Measurements from ENCODE around the gene SPRTN. TPM values are rescaled to one million over a fixed set of nuclear protein-coding genes. Genes with fewer than 3 reads are reported as not detected.

The SPRTN gene
- polyA plus RNA-seq, 1 of the 3 experiments (the other 2 are of a cell fraction), result 17.3 TPM

GRCh38 chr1:231369282-231369681 is 31.2 kb downstream of the SPRTN start:
- peaks cover 0 to under 1% of the 10 kb centered on the region in 2 experiments; a peak in 1 of 4 replicates for H3K4me1 ChIP-seq (ENCODE audit: control insufficient read depth in 1 of 2, insufficient read depth in 2 of 2, low read depth in 1 of 2, low read length in 1 of 2)
- H3K27me3 ChIP-seq (ENCODE audit: insufficient read depth), result no peaks in the 10 kb centered on the region
- H3K79me2 ChIP-seq (ENCODE audit: insufficient read depth), result peaks cover 27% of the 10 kb centered on the region
- 86% methylated on average over 3 of the region's 3 CpGs for WGBS (ENCODE audit: low lambda C conversion rate)
- H3K9ac ChIP-seq, result no peak overlapping the region
- peaks cover 22 to 38% of the 10 kb centered on the region in 2 experiments for H3K36me3 ChIP-seq (replicated peaks in 1 of 2; ENCODE audit: control insufficient read depth in 1 of 2, insufficient read depth in 2 of 2, low read length in 1 of 2)
- no peak overlapping the region for H3K4me3 ChIP-seq (ENCODE audit: low read depth in 2 of 2, low read length in 1 of 2)
- H2AFZ ChIP-seq (ENCODE audit: low read depth), result no peak overlapping the region
- TF ChIP-seq TCF12 (IDR thresholded peaks at IDR 0.05) (no peak), CHD2 (IDR thresholded peaks at IDR 0.05; ENCODE audit: low read length, partially characterized antibody) (no peak), NFIC (IDR thresholded peaks at IDR 0.05; ENCODE audit: borderline replicate concordance) (no peak), RXRA (IDR thresholded peaks at IDR 0.05; ENCODE audit: borderline replicate concordance, low read depth) (no peak), FOXM1 (IDR thresholded peaks at IDR 0.05; ENCODE audit: low read depth) (no peak), FOSL2 (IDR thresholded peaks at IDR 0.05; ENCODE audit: borderline replicate concordance, low read depth) (no peak), YY1 (IDR thresholded peaks at IDR 0.05; ENCODE audit: low read depth) (no peak), TEAD4 (IDR thresholded peaks at IDR 0.05; ENCODE audit: borderline replicate concordance, insufficient read depth) (no peak), FOXJ3 (CRISPR knock-in tag; IDR thresholded peaks at IDR 0.05) (no peak), MEF2A (IDR thresholded peaks at IDR 0.05; ENCODE audit: borderline replicate concordance, low read depth) (no peak), RAD21 (IDR thresholded peaks at IDR 0.05; ENCODE audit: low read length) (peak; percentile 55), CTCF (IDR thresholded peaks at IDR 0.05) (peak; percentile 37), PBX3 (IDR thresholded peaks at IDR 0.05) (no peak), EP300 (IDR thresholded peaks at IDR 0.05; ENCODE audit: borderline replicate concordance in 1 of 2, low read depth in 1 of 2, low read length in 1 of 2) (no peak), SMC3 (IDR thresholded peaks at IDR 0.05; ENCODE audit: low read depth, low read length) (peak; percentile 42), ELF1 (IDR thresholded peaks at IDR 0.05) (no peak)
- no peaks in the 10 kb centered on the region for H3K9me3 ChIP-seq
- H3K4me2 ChIP-seq, result no peak overlapping the region
- DNase-seq, result no peak
- H3K27ac ChIP-seq (ENCODE audit: low read depth in 2 of 2, low read length in 1 of 2), result no peak overlapping the region
- ChIA-PET POLR2A (no interaction called here), CTCF (interaction anchor here (1.0 kb wide), 3 partner anchors 8 to 234 kb away, joined by 3 read pairs; no protein-coding TSS in a partner anchor)
- H3F3A ChIP-seq (replicated peaks; ENCODE audit: insufficient read depth), result no peaks in the 10 kb centered on the region
- H4K20me1 ChIP-seq (ENCODE audit: insufficient read depth), result no peaks in the 10 kb centered on the region
- no peaks in the 10 kb centered on the region for H3K9me2 ChIP-seq

GRCh38 chr1:231372501-231372900 is 34.4 kb downstream of the SPRTN start:
- Histone ChIP-seq H3K9ac (no peak overlapping the region), H3K36me3 (replicated peaks in 1 of 2; ENCODE audit: control insufficient read depth in 1 of 2, insufficient read depth in 2 of 2, low read length in 1 of 2) (peaks cover 12 to 19% of the 10 kb centered on the region in 2 experiments), H3K27me3 (ENCODE audit: insufficient read depth) (no peaks in the 10 kb centered on the region), H2AFZ (ENCODE audit: low read depth) (no peak overlapping the region), H3F3A (replicated peaks; ENCODE audit: insufficient read depth) (no peaks in the 10 kb centered on the region), H3K4me2 (no peak overlapping the region), H3K79me2 (ENCODE audit: insufficient read depth) (peaks cover 56% of the 10 kb centered on the region), H3K27ac (ENCODE audit: low read depth in 2 of 2, low read length in 1 of 2) (no peak overlapping the region), H3K9me2 (no peaks in the 10 kb centered on the region), H3K4me3 (ENCODE audit: low read depth in 2 of 2, low read length in 1 of 2) (no peak overlapping the region), H3K4me1 (ENCODE audit: control insufficient read depth in 1 of 2, insufficient read depth in 2 of 2, low read depth in 1 of 2, low read length in 1 of 2) (no peaks in the 10 kb centered on the region; a peak in 1 of 4 replicates), H4K20me1 (ENCODE audit: insufficient read depth) (peaks cover 11% of the 10 kb centered on the region; the same call in 1 of the 2 replicates), H3K9me3 (no peaks in the 10 kb centered on the region)
- ChIA-PET POLR2A (no interaction called here), CTCF (interaction anchor here (0.6 to 1.7 kb wide), 4 partner anchors 13 to 241 kb away, joined by 3 to 6 read pairs (median 3); no protein-coding TSS in a partner anchor)
- DNase-seq, result no peak
- TF ChIP-seq EZH2phosphoT487 (IDR thresholded peaks at IDR 0.05; ENCODE audit: borderline replicate concordance, low read depth), result no peak
- no peak for TF ChIP-seq ZBTB33 (IDR thresholded peaks at IDR 0.05; ENCODE audit: borderline replicate concordance, low read depth)
- no peak for TF ChIP-seq CHD2 (IDR thresholded peaks at IDR 0.05; ENCODE audit: low read length, partially characterized antibody)
- TF ChIP-seq IRF3 (IDR thresholded peaks at IDR 0.05; ENCODE audit: low read depth, low read length), result no peak
- TF ChIP-seq FOXJ3 (CRISPR knock-in tag; IDR thresholded peaks at IDR 0.05), result no peak
- TF ChIP-seq RXRA (IDR thresholded peaks at IDR 0.05; ENCODE audit: borderline replicate concordance, low read depth), result no peak
- no peak for TF ChIP-seq SIN3A (IDR thresholded peaks at IDR 0.05; ENCODE audit: borderline replicate concordance, low read depth, low read length)
- TF ChIP-seq GATA2 (CRISPR knock-in tag; IDR thresholded peaks at IDR 0.05), result no peak
- no peak for TF ChIP-seq TCF12 (IDR thresholded peaks at IDR 0.05)
- no peak for TF ChIP-seq NFIC (IDR thresholded peaks at IDR 0.05; ENCODE audit: borderline replicate concordance)
- no peak for TF ChIP-seq JUND (IDR thresholded peaks at IDR 0.05)
- no peak for TF ChIP-seq RCOR1 (IDR thresholded peaks at IDR 0.05; ENCODE audit: low read length)
- no peak for TF ChIP-seq EP300 (IDR thresholded peaks at IDR 0.05; ENCODE audit: borderline replicate concordance in 1 of 2, low read depth in 1 of 2, low read length in 1 of 2)
- no peak for TF ChIP-seq MXI1 (IDR thresholded peaks at IDR 0.05; ENCODE audit: low read depth, low read length)
- no peak for TF ChIP-seq RAD21 (IDR thresholded peaks at IDR 0.05; ENCODE audit: low read length)
